ENCODE results near the gene CMTM5.

- no peak for TF ChIP-seq CTCF (IDR thresholded peaks at IDR 0.05; ENCODE audit: low read depth, low read length)
- no peak for TF ChIP-seq EZH2phosphoT487 (IDR thresholded peaks at IDR 0.05; ENCODE audit: low read depth)
Measured at GRCh38 chr14:23347406-23348296, 29.2 kb upstream of the CMTM5 start.

All from OCI-LY3 (cell line).